ENCODE measurements around the gene PFN1. TPM values are rescaled to one million over a fixed set of nuclear protein-coding genes. Genes with fewer than 3 reads are reported as not detected.
"Not testable (repeated sequence)": the region's sequence is repeated elsewhere in the genome, so short reads cannot be mapped to it uniquely, and the experiment has no call there.

Gene PFN1
- total RNA-seq, 2 donors from 2014 or later = 839 to 1,278 TPM

DNA sequence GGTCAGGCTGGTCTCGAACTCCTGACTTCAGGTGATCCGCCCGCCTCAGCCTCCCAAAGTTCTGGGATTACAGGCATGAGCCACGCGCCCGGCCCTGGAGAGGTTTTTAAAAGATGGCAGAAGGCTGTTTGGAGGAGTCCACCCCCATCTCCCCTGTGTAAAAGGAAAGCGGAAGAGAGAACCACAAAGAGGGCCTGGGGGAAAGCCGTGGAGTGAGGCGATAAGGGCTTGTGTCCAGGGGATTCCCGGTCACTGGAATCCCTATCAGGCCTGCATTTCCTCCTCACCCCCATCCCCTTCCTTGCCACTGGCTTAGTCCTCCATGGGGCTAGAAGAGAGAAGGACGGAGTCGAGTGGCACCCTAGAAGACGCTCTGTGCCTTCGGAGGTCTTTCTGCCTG is 16.4 kb downstream of the PFN1 start, which contains the start of gene GP1BA:
TSS of gene GP1BA (plus strand) at position 315 of the 400 bp plus-strand sequence. CDS start 328 bp downstream, outside the sequence.
- no peak within 1 kb of the TSS for H3K27ac ChIP-seq
- TF ChIP-seq, protein P1, sequence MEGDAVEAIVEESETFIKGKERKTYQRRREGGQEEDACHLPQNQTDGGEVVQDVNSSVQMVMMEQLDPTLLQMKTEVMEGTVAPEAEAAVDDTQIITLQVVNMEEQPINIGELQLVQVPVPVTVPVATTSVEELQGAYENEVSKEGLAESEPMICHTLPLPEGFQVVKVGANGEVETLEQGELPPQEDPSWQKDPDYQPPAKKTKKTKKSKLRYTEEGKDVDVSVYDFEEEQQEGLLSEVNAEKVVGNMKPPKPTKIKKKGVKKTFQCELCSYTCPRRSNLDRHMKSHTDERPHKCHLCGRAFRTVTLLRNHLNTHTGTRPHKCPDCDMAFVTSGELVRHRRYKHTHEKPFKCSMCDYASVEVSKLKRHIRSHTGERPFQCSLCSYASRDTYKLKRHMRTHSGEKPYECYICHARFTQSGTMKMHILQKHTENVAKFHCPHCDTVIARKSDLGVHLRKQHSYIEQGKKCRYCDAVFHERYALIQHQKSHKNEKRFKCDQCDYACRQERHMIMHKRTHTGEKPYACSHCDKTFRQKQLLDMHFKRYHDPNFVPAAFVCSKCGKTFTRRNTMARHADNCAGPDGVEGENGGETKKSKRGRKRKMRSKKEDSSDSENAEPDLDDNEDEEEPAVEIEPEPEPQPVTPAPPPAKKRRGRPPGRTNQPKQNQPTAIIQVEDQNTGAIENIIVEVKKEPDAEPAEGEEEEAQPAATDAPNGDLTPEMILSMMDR (IDR thresholded peaks at IDR 0.05) = no peak
- intact Hi-C loops (cut with DNase I) = no loop called here

DNA sequence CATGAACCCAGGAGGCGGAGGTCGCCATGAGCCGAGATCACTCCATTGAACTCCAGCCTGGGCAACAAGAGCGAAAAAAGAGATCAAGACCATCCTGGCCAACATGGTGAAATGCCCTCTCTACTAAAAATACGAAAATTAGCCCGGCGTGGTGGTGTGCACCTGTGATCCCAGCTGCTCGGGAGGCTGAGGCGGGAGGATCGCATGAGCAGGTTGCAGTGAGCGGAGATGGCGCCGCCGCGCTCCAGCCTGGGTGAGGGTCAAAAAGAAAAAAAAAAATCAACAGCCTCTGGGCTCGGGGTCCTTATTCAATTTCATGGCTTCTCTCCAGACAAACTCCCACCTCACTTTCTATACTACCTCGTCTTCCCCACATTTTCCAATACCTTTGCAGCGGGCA is 19.4 kb downstream of the PFN1 start:
- H3K9ac ChIP-seq (ENCODE audit: low read depth in 2 of 2, low read length in 2 of 2) = no peak overlapping the region
- intact Hi-C loops (cut with DNase I) = no loop called here

More for the DNA sequence above, 16.4 kb downstream of the PFN1 start, which contains the start of gene GP1BA:
- no peaks in the 10 kb centered on the region for H3K4me1 ChIP-seq
- H3K9ac ChIP-seq (ENCODE audit: low read depth in 2 of 2, low read length in 2 of 2) = no peak within 1 kb of the TSS
- H3K36me3 ChIP-seq = no peaks in the 10 kb centered on the region
- H3K27me3 ChIP-seq = no peaks in the 10 kb centered on the region
- no peak within 1 kb of the TSS for H3K4me3 ChIP-seq
- H3K9me3 ChIP-seq = no peaks in the 10 kb centered on the region
- no peak for DNase-seq

DNA sequence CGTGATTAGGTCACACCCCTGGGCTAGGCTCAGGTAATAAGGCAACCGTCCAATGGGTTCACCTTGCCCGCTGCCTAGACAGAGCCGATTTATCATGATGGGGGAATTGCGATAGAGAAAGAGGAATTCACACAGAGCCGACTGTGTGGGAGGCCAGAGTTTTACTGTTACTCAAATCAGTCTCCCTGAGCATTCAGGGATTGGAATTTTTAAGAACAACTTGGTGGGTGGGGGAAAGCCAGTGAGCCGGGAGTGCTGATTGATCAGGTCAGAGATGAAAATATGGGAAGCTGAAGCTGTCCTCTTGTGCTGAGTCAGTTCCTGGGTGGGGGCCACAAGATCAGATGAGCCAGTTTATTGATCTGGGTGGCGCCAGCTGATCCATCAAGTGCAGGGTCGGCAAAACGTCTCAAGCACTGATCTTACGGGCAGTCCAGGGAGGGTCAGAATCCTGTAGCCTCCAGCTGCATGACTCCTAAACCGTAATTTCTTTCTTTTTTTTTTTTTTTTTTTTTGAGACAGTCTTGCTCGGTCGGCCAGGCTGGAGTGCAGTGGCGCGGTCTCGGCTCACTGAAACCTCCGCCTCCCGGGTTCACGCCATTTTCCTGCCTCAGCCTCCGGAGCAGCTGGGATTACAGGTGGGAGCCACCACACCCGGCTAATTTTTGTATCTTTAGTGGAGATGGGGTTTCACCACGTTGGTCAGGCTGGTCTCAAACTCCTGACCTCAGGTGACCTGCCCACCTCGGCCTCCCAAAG is 21.6 kb downstream of the PFN1 start:
- DNase-seq; intact Hi-C loops (cut with DNase I); H3K27me3 ChIP-seq: not testable (repeated sequence)

More for the DNA sequence above, 19.4 kb downstream of the PFN1 start:
- H3K4me3 ChIP-seq = no peak overlapping the region
- H3K27me3 ChIP-seq = no peaks in the 10 kb centered on the region
- no peaks in the 10 kb centered on the region for H3K9me3 ChIP-seq
- TF ChIP-seq, protein P1 (IDR thresholded peaks at IDR 0.05) = no peak
- H3K27ac ChIP-seq = no peak overlapping the region
- H3K36me3 ChIP-seq = no peaks in the 10 kb centered on the region
- DNase-seq = no peak
- no peaks in the 10 kb centered on the region for H3K4me1 ChIP-seq

DNA sequence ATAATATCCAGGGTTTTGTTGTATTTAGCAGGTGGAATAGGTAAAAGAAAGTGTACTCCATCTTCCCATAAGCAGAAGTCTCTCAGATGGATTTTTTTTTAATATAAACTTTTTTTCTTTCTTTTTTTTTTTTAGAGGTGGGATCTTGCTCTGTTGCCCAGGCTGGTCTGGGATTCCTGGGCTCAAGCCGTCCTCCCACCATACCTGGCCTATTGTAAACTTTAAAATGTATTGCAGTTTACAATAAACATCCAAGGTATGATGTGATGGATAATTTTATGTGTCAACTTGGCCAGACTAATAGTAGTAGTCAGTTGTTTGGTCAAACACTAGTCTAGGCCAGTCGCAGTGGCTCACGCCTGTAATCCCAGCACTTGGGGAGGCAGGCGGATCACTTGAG is 27.0 kb downstream of the PFN1 start:
- Histone ChIP-seq H3K36me3 (no peaks in the 10 kb centered on the region), H3K4me1 (no peaks in the 10 kb centered on the region), H3K9me3 (no peaks in the 10 kb centered on the region), H3K9ac (ENCODE audit: low read depth in 2 of 2, low read length in 2 of 2) (no peak overlapping the region), H3K27ac (no peak overlapping the region), H3K4me3 (no peak overlapping the region), H3K27me3 (no peaks in the 10 kb centered on the region)
- TF ChIP-seq, protein P1 (IDR thresholded peaks at IDR 0.05) = no peak
- DNase-seq = no peak
- intact Hi-C loops (cut with DNase I) = no loop called here

More for the DNA sequence above, 21.6 kb downstream of the PFN1 start:
- not testable (repeated sequence) for H3K4me3 ChIP-seq; H3K4me1 ChIP-seq; H3K9ac ChIP-seq (ENCODE audit: low read depth in 2 of 2, low read length in 2 of 2); H3K27ac ChIP-seq; H3K9me3 ChIP-seq; H3K36me3 ChIP-seq

DNA sequence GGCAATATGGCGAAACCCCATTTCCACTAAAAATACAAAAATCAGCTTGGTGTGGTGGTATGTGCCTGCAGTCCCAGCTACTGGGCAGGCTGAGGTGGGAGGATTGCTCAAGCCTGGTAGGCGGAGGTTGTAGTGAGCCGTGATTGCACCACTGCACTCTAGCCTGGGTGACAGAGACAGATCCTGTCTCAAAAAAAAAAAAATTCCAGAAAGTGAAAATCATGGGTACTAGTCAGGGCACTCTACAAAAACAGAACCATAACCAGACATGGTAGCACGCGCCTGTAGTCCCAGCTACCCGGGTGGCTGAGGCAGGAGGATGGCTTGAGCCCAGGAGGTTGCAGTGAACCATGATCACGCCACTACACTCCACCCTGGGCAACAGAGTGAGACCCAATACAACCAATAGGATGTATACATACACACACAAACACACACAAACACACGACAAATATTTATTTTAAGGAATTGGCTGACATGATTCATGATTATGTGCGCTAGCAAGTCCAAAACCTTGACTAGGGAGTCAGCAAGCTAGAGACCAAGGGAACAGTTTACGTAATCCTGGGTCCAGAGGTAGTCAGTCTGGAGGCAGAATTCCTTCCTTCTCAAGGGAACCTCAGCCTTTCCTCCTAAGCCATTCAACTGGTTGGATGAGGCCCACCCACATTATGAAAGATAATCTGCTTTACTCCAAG is 27.8 kb downstream of the PFN1 start:
- H3K36me3 ChIP-seq = no peaks in the 10 kb centered on the region
- no peak overlapping the region for H3K4me3 ChIP-seq
- H3K9me3 ChIP-seq = no peaks in the 10 kb centered on the region
- H3K9ac ChIP-seq (ENCODE audit: low read depth in 2 of 2, low read length in 2 of 2) = no peak overlapping the region
- no peaks in the 10 kb centered on the region for H3K27me3 ChIP-seq
- no peaks in the 10 kb centered on the region for H3K4me1 ChIP-seq
- intact Hi-C loops (cut with DNase I) = no loop called here
- TF ChIP-seq, protein P1 (IDR thresholded peaks at IDR 0.05) = no peak
- no peak for DNase-seq
- H3K27ac ChIP-seq = no peak overlapping the region

Measured in colonic mucosa (tissue), 4 donors.